ENCODE data around the gene RABGAP1.

RABGAP1 gene

DNA sequence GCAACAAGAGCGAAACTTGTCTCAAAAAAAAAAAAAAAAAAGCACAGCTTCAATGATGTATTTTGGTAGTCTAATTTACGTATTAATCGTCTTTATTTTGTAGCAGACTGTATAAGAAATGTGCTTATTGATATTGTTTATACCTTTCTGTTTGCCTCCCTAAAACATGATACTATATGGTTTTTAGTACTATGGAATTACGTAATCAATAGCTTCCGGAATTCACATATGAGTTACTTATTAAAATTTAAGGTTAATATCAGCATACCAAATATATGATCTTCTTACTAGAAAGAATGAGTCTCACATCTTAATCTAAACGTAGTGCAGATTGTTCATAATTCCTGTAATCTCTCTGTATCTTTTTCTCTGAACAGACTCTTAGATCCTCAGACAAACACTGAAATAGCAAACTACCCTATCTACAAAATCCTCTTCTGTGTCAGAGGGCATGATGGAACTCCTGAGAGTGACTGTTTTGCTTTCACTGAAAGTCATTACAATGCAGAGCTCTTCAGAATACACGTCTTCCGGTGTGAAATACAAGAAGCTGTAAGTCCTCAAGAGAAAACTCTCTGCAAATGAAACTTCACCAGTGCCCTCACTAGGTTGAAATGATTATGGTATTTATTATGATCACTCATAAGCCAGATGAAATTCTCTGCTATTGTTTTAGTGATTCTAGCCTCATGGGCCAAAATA, 48.3 kb downstream of the RABGAP1 start:
- H3K27me3 ChIP-seq (ENCODE audit: insufficient read depth, low read length) = no peaks in the 10 kb centered on the region
- no peak overlapping the region for H3K9ac ChIP-seq (ENCODE audit: low read depth, low read length)
- H3K36me3 ChIP-seq (ENCODE audit: insufficient read depth, low read length) = peaks cover 86% of the 10 kb centered on the region
- H3K4me1 ChIP-seq (ENCODE audit: insufficient read depth, low read length) = no peaks in the 10 kb centered on the region
- WGBS = 94% methylated on average over 6 of the region's 8 CpGs
- no peaks in the 10 kb centered on the region for H3K9me3 ChIP-seq (ENCODE audit: insufficient read depth, low read depth, low read length)
- H3K27ac ChIP-seq (ENCODE audit: low read depth, low read length) = no peak overlapping the region
- no peak overlapping the region for H3K4me3 ChIP-seq (ENCODE audit: low read length)

DNA sequence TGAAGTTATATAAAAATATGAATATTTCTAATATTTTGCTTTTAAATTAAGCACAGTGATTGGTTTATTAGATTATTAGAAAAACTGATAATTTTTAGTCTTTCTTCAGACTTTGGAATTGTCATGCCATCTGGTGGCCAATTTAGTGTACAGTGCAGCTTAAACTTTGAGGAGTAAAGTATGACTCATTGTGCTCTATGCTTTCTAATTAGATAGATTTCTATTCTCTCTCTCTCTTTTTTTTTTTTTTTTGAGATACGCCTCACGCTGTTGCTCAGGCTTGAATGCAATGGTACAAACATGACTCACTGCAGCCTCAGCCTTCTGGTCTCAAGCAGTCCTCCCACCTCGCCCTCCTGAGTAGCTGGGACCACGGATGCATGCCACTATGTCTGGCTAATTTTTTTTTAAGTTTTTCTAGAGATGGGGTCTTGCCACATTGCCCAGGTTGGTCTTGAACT, 50.6 kb downstream of the RABGAP1 start:
- no peak overlapping the region for H3K27ac ChIP-seq (ENCODE audit: low read depth, low read length)
- H3K27me3 ChIP-seq (ENCODE audit: insufficient read depth, low read length) = no peaks in the 10 kb centered on the region
- H3K36me3 ChIP-seq (ENCODE audit: insufficient read depth, low read length) = peaks cover 83% of the 10 kb centered on the region
- no peak overlapping the region for H3K9ac ChIP-seq (ENCODE audit: low read depth, low read length)
- no peaks in the 10 kb centered on the region for H3K4me1 ChIP-seq (ENCODE audit: insufficient read depth, low read length)
- H3K4me3 ChIP-seq (ENCODE audit: low read length) = no peak overlapping the region
- no peaks in the 10 kb centered on the region for H3K9me3 ChIP-seq (ENCODE audit: insufficient read depth, low read depth, low read length)
- 93% methylated on average over 4 of the region's 4 CpGs for WGBS

DNA sequence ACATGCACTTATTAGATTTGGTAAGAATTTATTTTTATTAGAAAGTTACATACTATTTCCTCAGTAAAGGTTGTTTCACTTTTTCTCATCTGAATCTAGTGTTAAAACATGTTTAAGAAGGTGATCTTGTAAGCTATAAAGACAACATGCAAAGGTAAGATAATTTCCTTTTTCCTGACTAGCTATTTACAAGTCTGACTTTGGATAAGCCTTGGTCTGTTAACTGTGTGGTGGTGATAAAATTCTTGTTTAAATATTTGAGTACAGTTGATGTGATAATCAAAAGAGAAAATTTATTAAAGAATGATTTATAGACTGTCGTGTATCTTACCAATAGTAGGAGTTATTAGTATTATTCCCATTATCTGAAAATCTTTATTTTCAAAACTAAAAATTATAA, 55.8 kb downstream of the RABGAP1 start:
- WGBS = no CpG with 5 or more reads among the region's 1 CpG
- Histone ChIP-seq H3K36me3 (ENCODE audit: insufficient read depth, low read length) (peaks cover 85% of the 10 kb centered on the region), H3K4me1 (ENCODE audit: insufficient read depth, low read length) (peaks cover 20% of the 10 kb centered on the region), H3K9me3 (ENCODE audit: insufficient read depth, low read depth, low read length) (no peaks in the 10 kb centered on the region), H3K27ac (ENCODE audit: low read depth, low read length) (no peak overlapping the region), H3K9ac (ENCODE audit: low read depth, low read length) (no peak overlapping the region), H3K27me3 (ENCODE audit: insufficient read depth, low read length) (no peaks in the 10 kb centered on the region), H3K4me3 (ENCODE audit: low read length) (no peak overlapping the region)

DNA sequence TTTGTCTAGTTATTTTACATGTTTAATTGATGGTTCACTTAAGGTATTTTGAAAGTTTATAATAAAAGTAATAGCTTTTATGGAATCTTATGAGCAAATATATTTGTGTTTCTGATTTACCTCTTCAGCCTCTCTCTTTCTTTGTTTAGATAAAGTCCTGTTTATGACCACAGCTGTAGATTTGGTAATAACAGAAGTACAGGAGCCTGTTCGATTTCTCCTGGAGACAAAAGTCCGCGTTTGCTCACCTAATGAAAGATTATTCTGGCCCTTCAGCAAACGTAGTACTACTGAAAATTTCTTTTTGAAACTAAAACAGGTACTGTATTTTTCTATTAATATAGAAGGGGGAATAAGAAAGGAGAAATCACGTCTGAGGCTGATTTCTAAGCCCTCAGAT, 57.6 kb downstream of the RABGAP1 start:
- Histone ChIP-seq H3K9ac (ENCODE audit: low read depth, low read length) (no peak overlapping the region), H3K27me3 (ENCODE audit: insufficient read depth, low read length) (no peaks in the 10 kb centered on the region), H3K27ac (ENCODE audit: low read depth, low read length) (no peak overlapping the region), H3K36me3 (ENCODE audit: insufficient read depth, low read length) (peaks cover 82% of the 10 kb centered on the region), H3K4me1 (ENCODE audit: insufficient read depth, low read length) (peaks cover 25% of the 10 kb centered on the region), H3K4me3 (ENCODE audit: low read length) (no peak overlapping the region), H3K9me3 (ENCODE audit: insufficient read depth, low read depth, low read length) (no peaks in the 10 kb centered on the region)
- WGBS = 96% methylated on average over 4 of the region's 5 CpGs

DNA sequence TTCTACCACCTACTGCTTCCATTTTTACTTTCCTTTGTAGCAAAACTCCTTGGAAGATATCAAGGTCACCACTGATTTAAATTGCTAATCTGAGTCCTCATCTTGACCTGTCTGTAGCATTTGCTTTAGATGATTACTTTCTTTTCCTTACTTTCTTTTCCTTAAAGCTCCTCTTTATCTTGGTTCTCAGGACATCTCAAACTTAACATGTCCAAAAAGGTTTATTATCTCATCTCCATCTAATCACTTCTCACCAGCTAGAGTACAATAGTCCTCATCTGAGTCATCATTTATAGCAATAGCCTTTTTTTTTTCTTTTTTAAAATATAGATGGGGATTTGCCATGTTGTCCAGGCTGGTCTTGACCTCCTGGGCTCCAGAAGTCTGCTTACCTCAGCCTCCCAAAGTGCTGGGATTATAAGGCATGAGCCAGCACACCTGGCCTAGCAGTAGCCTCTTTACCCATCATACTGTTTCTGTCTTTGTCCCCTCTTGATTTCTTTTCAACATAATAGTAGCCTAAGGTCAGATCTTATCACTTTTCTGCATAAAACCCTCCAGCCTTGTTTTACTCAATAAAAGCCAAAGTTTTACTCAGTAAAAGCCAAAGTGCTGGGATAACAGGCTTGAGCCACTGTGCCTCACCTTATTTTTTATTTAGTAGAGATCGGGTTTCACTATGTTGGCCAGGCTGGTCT, 59.7 kb downstream of the RABGAP1 start:
- Histone ChIP-seq H3K4me1 (ENCODE audit: insufficient read depth, low read length) (peaks cover 25% of the 10 kb centered on the region), H3K9ac (ENCODE audit: low read depth, low read length) (no peak overlapping the region), H3K36me3 (ENCODE audit: insufficient read depth, low read length) (peaks cover 87% of the 10 kb centered on the region), H3K27me3 (ENCODE audit: insufficient read depth, low read length) (no peaks in the 10 kb centered on the region), H3K27ac (ENCODE audit: low read depth, low read length) (peak overlapping the region; percentile 18; the same call in 1 of the 2 replicates), H3K4me3 (ENCODE audit: low read length) (no peak overlapping the region), H3K9me3 (ENCODE audit: insufficient read depth, low read depth, low read length) (no peaks in the 10 kb centered on the region)
- 97% methylated on average over 1 of the region's 1 CpG for WGBS

DNA sequence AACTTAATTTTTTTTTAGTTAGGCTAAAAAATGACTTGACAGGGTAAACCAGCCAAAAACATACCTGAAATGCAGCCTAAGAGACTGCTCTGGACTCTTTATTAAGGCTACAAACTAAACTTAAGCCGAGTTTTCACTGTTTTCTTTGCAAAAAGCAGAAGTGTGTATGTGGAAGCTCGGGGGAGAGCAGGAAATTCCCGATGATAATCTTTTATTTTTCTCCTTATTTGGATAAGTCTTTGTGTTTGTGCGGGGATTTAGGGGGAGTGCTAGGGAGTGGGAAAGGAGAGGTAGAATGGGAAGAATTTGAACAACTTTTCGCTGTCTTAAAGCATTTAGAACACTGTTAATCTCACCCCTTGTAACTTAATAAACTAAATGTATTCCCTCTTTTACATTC, 61.9 kb downstream of the RABGAP1 start:
- Histone ChIP-seq H3K9ac (ENCODE audit: low read depth, low read length) (no peak overlapping the region; the same call in 1 of the 2 replicates), H3K27ac (ENCODE audit: low read depth, low read length) (no peak overlapping the region), H3K4me1 (ENCODE audit: insufficient read depth, low read length) (peaks cover 25% of the 10 kb centered on the region), H3K27me3 (ENCODE audit: insufficient read depth, low read length) (no peaks in the 10 kb centered on the region), H3K9me3 (ENCODE audit: insufficient read depth, low read depth, low read length) (no peaks in the 10 kb centered on the region), H3K4me3 (ENCODE audit: low read length) (no peak overlapping the region), H3K36me3 (ENCODE audit: insufficient read depth, low read length) (peaks cover 80% of the 10 kb centered on the region)
- 86% methylated on average over 5 of the region's 5 CpGs for WGBS

DNA sequence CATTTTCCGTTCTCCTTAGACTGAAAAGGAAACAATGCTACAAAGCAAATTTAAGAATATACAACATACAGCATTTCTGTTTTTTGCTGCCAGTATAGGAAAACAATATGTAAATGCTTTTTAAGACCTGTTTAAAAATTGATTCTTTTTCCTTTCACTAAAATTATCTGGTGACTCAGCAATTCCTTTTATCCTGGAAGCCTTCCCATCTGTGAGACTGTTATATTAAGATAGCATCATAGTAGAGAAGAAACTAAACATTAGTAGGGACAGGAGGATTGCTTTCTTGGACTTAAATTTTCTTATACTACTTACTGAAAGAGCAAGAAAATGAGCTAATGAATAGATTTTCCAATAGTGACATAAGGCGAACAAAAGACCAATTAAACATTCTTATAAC, 62.6 kb downstream of the RABGAP1 start:
- peaks cover 24% of the 10 kb centered on the region for H3K4me1 ChIP-seq (ENCODE audit: insufficient read depth, low read length)
- no peaks in the 10 kb centered on the region for H3K27me3 ChIP-seq (ENCODE audit: insufficient read depth, low read length)
- no CpG with 5 or more reads among the region's 2 CpGs for WGBS
- peaks cover 78% of the 10 kb centered on the region for H3K36me3 ChIP-seq (ENCODE audit: insufficient read depth, low read length)
- no peaks in the 10 kb centered on the region for H3K9me3 ChIP-seq (ENCODE audit: insufficient read depth, low read depth, low read length)
- H3K9ac ChIP-seq (ENCODE audit: low read depth, low read length) = no peak overlapping the region
- peak overlapping the region; percentile 10; the same call in 1 of the 2 replicates for H3K27ac ChIP-seq (ENCODE audit: low read depth, low read length)
- H3K4me3 ChIP-seq (ENCODE audit: low read length) = no peak overlapping the region

DNA sequence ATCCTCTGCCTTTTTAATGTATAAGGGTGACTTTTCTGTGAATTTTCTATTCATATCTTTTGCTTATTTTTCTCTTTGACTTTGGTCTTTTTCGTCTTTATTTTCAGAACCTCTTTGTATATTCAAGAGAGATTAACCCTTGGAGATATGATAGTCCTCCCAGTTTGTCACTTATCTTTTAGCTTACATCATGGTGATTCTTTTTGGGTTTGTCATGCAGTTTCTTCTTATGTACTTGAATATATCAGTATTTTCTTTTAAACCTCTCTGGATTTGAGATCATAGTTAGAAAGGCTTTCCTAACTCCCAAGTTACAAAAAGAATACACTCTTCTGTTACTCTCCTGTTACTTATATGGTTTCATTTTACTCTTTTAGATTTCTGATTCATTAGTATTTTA, 65.1 kb downstream of the RABGAP1 start:
- no peaks in the 10 kb centered on the region for H3K27me3 ChIP-seq (ENCODE audit: insufficient read depth, low read length)
- no CpG with 5 or more reads among the region's 1 CpG for WGBS
- H3K9me3 ChIP-seq (ENCODE audit: insufficient read depth, low read depth, low read length) = no peaks in the 10 kb centered on the region
- H3K36me3 ChIP-seq (ENCODE audit: insufficient read depth, low read length) = peaks cover 79% of the 10 kb centered on the region
- H3K27ac ChIP-seq (ENCODE audit: low read depth, low read length) = no peak overlapping the region
- no peak overlapping the region for H3K4me3 ChIP-seq (ENCODE audit: low read length)
- no peak overlapping the region for H3K9ac ChIP-seq (ENCODE audit: low read depth, low read length)
- H3K4me1 ChIP-seq (ENCODE audit: insufficient read depth, low read length) = peaks cover 8% of the 10 kb centered on the region; the same call in 1 of the 2 replicates

DNA sequence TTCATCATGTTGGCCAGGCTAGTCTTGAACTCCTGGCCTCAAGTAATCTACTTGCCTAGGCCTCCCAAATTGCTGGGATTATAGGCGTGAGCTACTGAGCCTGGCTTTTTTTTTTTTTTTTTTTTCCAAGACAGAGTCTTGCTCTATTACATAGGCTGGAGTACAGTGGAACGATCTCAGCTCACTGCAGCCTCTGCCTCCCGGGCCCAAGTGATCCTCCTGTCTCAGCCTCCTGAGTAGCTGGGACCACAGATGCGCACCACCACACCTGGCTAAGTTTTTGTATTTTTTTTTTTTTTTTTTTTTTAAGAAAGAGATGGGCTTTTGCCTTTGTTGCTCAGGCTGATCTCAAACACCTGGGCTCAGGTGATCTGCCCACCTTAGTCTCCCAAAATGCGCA, 66.4 kb downstream of the RABGAP1 start:
- H3K4me1 ChIP-seq (ENCODE audit: insufficient read depth, low read length) = peaks cover 5% of the 10 kb centered on the region; the same call in 1 of the 2 replicates
- no peaks in the 10 kb centered on the region for H3K27me3 ChIP-seq (ENCODE audit: insufficient read depth, low read length)
- H3K36me3 ChIP-seq (ENCODE audit: insufficient read depth, low read length) = peaks cover 83% of the 10 kb centered on the region
- H3K9me3 ChIP-seq (ENCODE audit: insufficient read depth, low read depth, low read length) = no peaks in the 10 kb centered on the region
- H3K9ac ChIP-seq (ENCODE audit: low read depth, low read length) = no peak overlapping the region
- no peak overlapping the region for H3K27ac ChIP-seq (ENCODE audit: low read depth, low read length)
- H3K4me3 ChIP-seq (ENCODE audit: low read length) = no peak overlapping the region
- WGBS = 70% methylated on average over 4 of the region's 5 CpGs

DNA sequence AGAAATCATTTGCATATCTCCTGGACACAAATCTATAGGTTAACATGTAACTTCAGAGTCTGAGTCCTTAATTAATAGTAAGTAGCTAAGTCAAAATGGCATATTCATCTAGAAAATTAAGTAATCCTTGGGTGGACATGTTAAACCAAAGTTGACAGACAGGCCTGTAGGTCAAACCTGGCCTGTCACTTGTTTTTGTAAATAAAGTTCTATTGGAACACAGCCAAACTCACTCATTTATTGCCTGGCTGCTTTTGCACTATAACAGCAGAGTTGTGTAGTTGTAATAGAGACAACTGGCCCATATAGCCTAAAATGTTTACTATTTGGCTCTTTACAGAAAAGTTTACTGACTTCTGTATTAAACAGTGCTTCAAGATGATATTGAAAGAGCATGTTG, 68.1 kb downstream of the RABGAP1 start:
- Histone ChIP-seq H3K36me3 (ENCODE audit: insufficient read depth, low read length) (peaks cover 87% of the 10 kb centered on the region), H3K9me3 (ENCODE audit: insufficient read depth, low read depth, low read length) (no peaks in the 10 kb centered on the region), H3K4me3 (ENCODE audit: low read length) (no peak overlapping the region), H3K9ac (ENCODE audit: low read depth, low read length) (no peak overlapping the region), H3K27me3 (ENCODE audit: insufficient read depth, low read length) (no peaks in the 10 kb centered on the region), H3K27ac (ENCODE audit: low read depth, low read length) (no peak overlapping the region), H3K4me1 (ENCODE audit: insufficient read depth, low read length) (no peaks in the 10 kb centered on the region)

DNA sequence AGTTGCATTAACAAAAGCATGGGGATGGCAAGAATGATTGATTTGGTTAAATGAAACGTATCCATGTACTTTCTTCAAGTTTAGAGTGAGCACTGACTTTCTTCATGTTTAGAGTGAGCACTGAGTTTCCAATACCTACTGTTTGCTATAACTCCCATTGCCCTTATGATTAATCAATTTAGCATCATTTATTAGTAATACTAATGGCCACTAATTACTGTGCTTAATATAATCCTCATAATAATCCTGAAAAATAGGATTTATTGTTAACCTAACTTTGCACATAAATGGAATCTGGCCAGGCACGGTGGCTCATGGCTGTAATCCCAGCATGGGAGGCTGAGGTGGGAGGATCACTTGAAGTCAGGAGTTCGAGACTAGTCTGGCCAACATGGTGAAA, 70.6 kb downstream of the RABGAP1 start:
- H3K36me3 ChIP-seq (ENCODE audit: insufficient read depth, low read length) = peaks cover 90% of the 10 kb centered on the region
- H3K27me3 ChIP-seq (ENCODE audit: insufficient read depth, low read length) = no peaks in the 10 kb centered on the region
- H3K9me3 ChIP-seq (ENCODE audit: insufficient read depth, low read depth, low read length) = no peaks in the 10 kb centered on the region
- H3K4me1 ChIP-seq (ENCODE audit: insufficient read depth, low read length) = no peaks in the 10 kb centered on the region
- no peak overlapping the region for H3K4me3 ChIP-seq (ENCODE audit: low read length)
- 97% methylated on average over 3 of the region's 3 CpGs for WGBS
- H3K9ac ChIP-seq (ENCODE audit: low read depth, low read length) = no peak overlapping the region
- H3K27ac ChIP-seq (ENCODE audit: low read depth, low read length) = no peak overlapping the region
